KMS-11 (cell line): ENCODE data around the gene RAI1.

ENCODE experiments used
- H2AFZ ChIP-seq: fragments of 200-600 bp; sonication (generic); 2 replicates; pipeline ENCODE4 v1.6.1; 2016; ENCODE audit warnings: antibody characterized with exemption, mixed run types, low read depth
- H3K27ac ChIP-seq: fragments of 200-600 bp; sonication (generic); 2 replicates; pipeline ENCODE4 v1.6.1; 2016; ENCODE audit warnings: mild to moderate bottlenecking, mixed run types
- H3K27me3 ChIP-seq: fragments of 200-600 bp; sonication (generic); 2 replicates; pipeline ENCODE4 v1.6.1; 2017; ENCODE audit warnings: mild to moderate bottlenecking, low read depth, mixed run types, moderate library complexity; ENCODE audit not compliant: insufficient read depth
- H3K36me3 ChIP-seq: fragments of 200-600 bp; sonication (generic); 2 replicates; pipeline ENCODE4 v1.6.1; 2017; ENCODE audit warnings: mild to moderate bottlenecking, mixed run types; ENCODE audit not compliant: insufficient read depth
- H3K4me1 ChIP-seq: fragments of 200-600 bp; sonication (generic); 2 replicates; pipeline ENCODE4 v1.6.1; 2016; ENCODE audit warnings: mild to moderate bottlenecking, low read depth, mixed run types; ENCODE audit not compliant: poor library complexity, severe bottlenecking
- H3K4me2 ChIP-seq: fragments of 200-600 bp; sonication (generic); 2 replicates; pipeline ENCODE4 v1.7.0; 2016; ENCODE audit warnings: mild to moderate bottlenecking, mixed run types
- H3K4me3 ChIP-seq: fragments of 200-600 bp; sonication (generic); IDR thresholded peaks from 2 replicates; pipeline ENCODE4 v1.6.1; 2017; ENCODE audit warnings: low read depth, low read length, mixed read lengths; ENCODE audit not compliant: insufficient read depth
- H3K79me2 ChIP-seq: fragments of 200-600 bp; sonication (generic); 2 replicates; pipeline ENCODE4 v1.6.1; 2016; ENCODE audit warnings: low read depth, mixed run types; ENCODE audit not compliant: insufficient read depth
- H3K9ac ChIP-seq: fragments of 200-600 bp; sonication (generic); 2 replicates; pipeline ENCODE4 v1.6.1; 2016; ENCODE audit warnings: mild to moderate bottlenecking, mixed run types
- H4K20me1 ChIP-seq: fragments of 200-600 bp; sonication (generic); 2 replicates; pipeline ENCODE4 v1.6.1; 2016; ENCODE audit warnings: mild to moderate bottlenecking, mixed run types; ENCODE audit not compliant: insufficient read depth
- TF ChIP-seq, protein P1 (sequence below): fragments of 200-600 bp; sonication (generic); conservative IDR thresholded peaks from 2 replicates; pipeline ENCODE4 v1.6.1; 2017; ENCODE audit warnings: low read depth, mild to moderate bottlenecking, antibody characterized with exemption, low read length, moderate library complexity, mixed read lengths

The RAI1 gene

GRCh38 chr17:17728550-17729251 is 47.4 kb downstream of the RAI1 start:
- H3K4me2 ChIP-seq = peak overlapping the region; percentile 13; the same call in 1 of the 2 replicates
- H3K79me2 ChIP-seq = no peaks in the 10 kb centered on the region
- no peak overlapping the region for H3K9ac ChIP-seq
- H4K20me1 ChIP-seq = 0 out of 2 replicates have a peak, but pooled peaks cover 4% of the 10 kb centered on the region
- H2AFZ ChIP-seq = no peak overlapping the region
- no peak overlapping the region for H3K4me3 ChIP-seq
- no peak overlapping the region for H3K27ac ChIP-seq
- TF ChIP-seq, protein P1, sequence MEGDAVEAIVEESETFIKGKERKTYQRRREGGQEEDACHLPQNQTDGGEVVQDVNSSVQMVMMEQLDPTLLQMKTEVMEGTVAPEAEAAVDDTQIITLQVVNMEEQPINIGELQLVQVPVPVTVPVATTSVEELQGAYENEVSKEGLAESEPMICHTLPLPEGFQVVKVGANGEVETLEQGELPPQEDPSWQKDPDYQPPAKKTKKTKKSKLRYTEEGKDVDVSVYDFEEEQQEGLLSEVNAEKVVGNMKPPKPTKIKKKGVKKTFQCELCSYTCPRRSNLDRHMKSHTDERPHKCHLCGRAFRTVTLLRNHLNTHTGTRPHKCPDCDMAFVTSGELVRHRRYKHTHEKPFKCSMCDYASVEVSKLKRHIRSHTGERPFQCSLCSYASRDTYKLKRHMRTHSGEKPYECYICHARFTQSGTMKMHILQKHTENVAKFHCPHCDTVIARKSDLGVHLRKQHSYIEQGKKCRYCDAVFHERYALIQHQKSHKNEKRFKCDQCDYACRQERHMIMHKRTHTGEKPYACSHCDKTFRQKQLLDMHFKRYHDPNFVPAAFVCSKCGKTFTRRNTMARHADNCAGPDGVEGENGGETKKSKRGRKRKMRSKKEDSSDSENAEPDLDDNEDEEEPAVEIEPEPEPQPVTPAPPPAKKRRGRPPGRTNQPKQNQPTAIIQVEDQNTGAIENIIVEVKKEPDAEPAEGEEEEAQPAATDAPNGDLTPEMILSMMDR = no peak
- no peaks in the 10 kb centered on the region for H3K36me3 ChIP-seq
- no peaks in the 10 kb centered on the region for H3K27me3 ChIP-seq
- peaks cover 19% of the 10 kb centered on the region for H3K4me1 ChIP-seq

- Histone ChIP-seq H3K9ac (no peak overlapping the region), H3K4me3 (no peak overlapping the region), H3K4me2 (no peak overlapping the region), H3K27ac (no peak overlapping the region), H3K36me3 (no peaks in the 10 kb centered on the region), H3K4me1 (peaks cover 29% of the 10 kb centered on the region), H3K79me2 (no peaks in the 10 kb centered on the region), H4K20me1 (0 out of 2 replicates have a peak, but pooled peaks cover 7% of the 10 kb centered on the region), H2AFZ (no peak overlapping the region), H3K27me3 (no peaks in the 10 kb centered on the region)
- TF ChIP-seq, protein P1 = peak; percentile 66
These were observed 48.5 kb downstream of the RAI1 start for GRCh38 chr17:17729620-17730249.

GRCh38 chr17:17730250-17730935 is 49.1 kb downstream of the RAI1 start:
- H3K27ac ChIP-seq = no peak overlapping the region
- TF ChIP-seq, protein P1 = no peak
- H3K36me3 ChIP-seq = no peaks in the 10 kb centered on the region

DNA sequence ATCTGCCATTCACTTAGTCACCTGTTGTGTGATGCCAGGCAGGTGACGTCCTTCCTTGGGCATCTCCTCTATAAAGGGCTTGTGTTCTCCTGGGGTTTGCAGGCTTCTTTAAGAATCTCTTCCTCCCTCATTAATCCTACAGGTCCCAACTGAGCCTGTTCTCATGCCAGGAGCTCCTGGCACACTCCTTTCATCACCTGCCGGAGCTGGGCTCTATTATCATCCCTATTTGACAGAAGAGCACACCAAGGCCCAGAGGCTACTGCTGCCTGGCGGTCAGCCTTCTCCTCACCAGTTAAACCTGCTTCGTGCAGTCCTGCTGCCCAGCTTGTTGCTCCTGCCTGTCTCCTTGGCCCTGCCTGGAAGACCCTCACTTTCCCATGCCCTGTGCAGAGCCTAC is 51.2 kb downstream of the RAI1 start:
- TF ChIP-seq, protein P1 = no peak
- H3K4me2 ChIP-seq = no peak overlapping the region

More at GRCh38 chr17:17730250-17730935, 49.1 kb downstream of the RAI1 start:
- peaks cover 36% of the 10 kb centered on the region for H3K4me1 ChIP-seq
- H3K79me2 ChIP-seq = no peaks in the 10 kb centered on the region
- no peak overlapping the region for H3K9ac ChIP-seq
- no peaks in the 10 kb centered on the region for H3K27me3 ChIP-seq
- H3K4me3 ChIP-seq = no peak overlapping the region
- no peak overlapping the region for H2AFZ ChIP-seq
- no peak overlapping the region for H3K4me2 ChIP-seq
- 0 out of 2 replicates have a peak, but pooled peaks cover 9% of the 10 kb centered on the region for H4K20me1 ChIP-seq

More for the DNA sequence above, 51.2 kb downstream of the RAI1 start:
- Histone ChIP-seq H2AFZ (no peak overlapping the region), H3K9ac (no peak overlapping the region), H3K27ac (no peak overlapping the region), H3K79me2 (no peaks in the 10 kb centered on the region; the same call in 1 of the 2 replicates), H3K4me1 (peaks cover 38% of the 10 kb centered on the region), H3K27me3 (no peaks in the 10 kb centered on the region), H3K4me3 (no peak overlapping the region), H4K20me1 (0 out of 2 replicates have a peak, but pooled peaks cover 9% of the 10 kb centered on the region), H3K36me3 (no peaks in the 10 kb centered on the region)
